Measurements from ENCODE around the gene TBC1D14. TPM values are rescaled to one million over a fixed set of nuclear protein-coding genes. Genes with fewer than 3 reads are reported as not detected.
"Not testable (repeated sequence)": the region's sequence is repeated elsewhere in the genome, so short reads cannot be mapped to it uniquely, and the experiment has no call there.

The TBC1D14 gene
- total RNA-seq, 1 experiment from 2014 or later = 50.2 TPM

DNA sequence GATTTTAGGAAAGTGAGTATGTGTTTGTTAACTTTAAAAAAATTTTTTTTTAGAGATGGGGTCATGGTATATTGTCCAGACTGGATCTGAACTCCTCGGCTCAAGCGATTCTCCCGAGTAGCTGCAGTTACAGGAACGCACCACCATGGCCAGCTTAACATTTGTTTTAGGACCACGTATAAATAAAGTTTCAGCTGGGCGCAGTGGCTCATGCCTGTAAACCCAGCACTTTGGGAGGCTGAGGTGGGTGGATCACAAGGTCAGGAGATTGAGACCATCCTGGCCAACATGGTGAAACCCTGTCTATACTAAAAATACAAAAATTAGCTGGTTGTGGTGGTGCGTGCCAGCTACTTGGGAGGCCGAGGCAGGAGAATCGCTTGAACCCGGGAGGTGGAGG is 2.3 kb downstream of the TBC1D14 start:
- H2AFZ ChIP-seq (ENCODE audit: low read length); H3K36me3 Mint-ChIP-seq (ENCODE audit: insufficient read depth in 1 of 3, low read depth in 3 of 3); H3K4me2 ChIP-seq (ENCODE audit: insufficient read depth, insufficient read length, low read length); H4K8ac ChIP-seq (replicated peaks; ENCODE audit: insufficient read length, low read depth, low read length); H3K79me2 ChIP-seq (ENCODE audit: insufficient read depth, low read length); H3K4ac ChIP-seq (ENCODE audit: low read depth, low read length); H4K91ac ChIP-seq (ENCODE audit: insufficient read length, low read depth, low read length); H3K27ac Mint-ChIP-seq; H3K9ac ChIP-seq (ENCODE audit: extremely low read depth, insufficient read length, low read length); H2AK5ac ChIP-seq (ENCODE audit: insufficient read length, low read length); H3K79me1 ChIP-seq (ENCODE audit: insufficient read depth, low read depth, low read length, poor library complexity, severe bottlenecking); H3K27ac ChIP-seq (ENCODE audit: insufficient read length, low read depth, low read length); DNase-seq; H3K9me3 Mint-ChIP-seq; H3K14ac ChIP-seq (ENCODE audit: insufficient read depth, low read length); H3K23ac ChIP-seq (ENCODE audit: insufficient read length, low read depth, low read length); H3K4me1 ChIP-seq (ENCODE audit: insufficient read depth, low read length); H3K18ac ChIP-seq (ENCODE audit: insufficient read length, low read depth, low read length); H3K27me3 ChIP-seq (ENCODE audit: insufficient read depth, low read length); H4K20me1 ChIP-seq (ENCODE audit: control insufficient read depth, insufficient read depth, insufficient read length); H2BK120ac ChIP-seq (ENCODE audit: low read depth, low read length, poor library complexity, severe bottlenecking); H3T11ph ChIP-seq (ENCODE audit: low read length); H2BK15ac ChIP-seq (ENCODE audit: low read depth, low read length); H3K4me3 Mint-ChIP-seq; H2BK12ac ChIP-seq (ENCODE audit: insufficient read length, low read depth, low read length); H2BK20ac ChIP-seq (ENCODE audit: low read depth, low read length, poor library complexity, severe bottlenecking); H3K56ac ChIP-seq (ENCODE audit: insufficient read length, low read depth, low read length); H4K5ac ChIP-seq (ENCODE audit: insufficient read length, low read depth, low read length); H3K9me3 ChIP-seq (ENCODE audit: control insufficient read depth, low read depth, low read length); H2BK5ac ChIP-seq (ENCODE audit: insufficient read length, low read length): not testable (repeated sequence)
- Mint-ChIP-seq H3K27me3 (ENCODE audit: low read depth) (peaks cover 20% of the 10 kb centered on the region), H3K4me1 (peaks cover 38 to 39% of the 10 kb centered on the region in 2 experiments)
- no CpG with 5 or more reads among the region's 10 CpGs for WGBS (ENCODE audit: extremely low coverage, insufficient read length, low lambda C conversion rate)
- TF ChIP-seq CTCF (conservative IDR thresholded peaks at IDR 0.05) = 0 out of 3 replicates have a peak, but pooled peaks have one; percentile 4
- peaks cover 20% of the 10 kb centered on the region for H3K23me2 ChIP-seq (ENCODE audit: insufficient read length, low read depth, low read length, poor library complexity, severe bottlenecking)
